Mesothelial cell of epicardium (in vitro differentiated cells): Measurements from ENCODE around the gene ERAS. TPM values are rescaled to one million over a fixed set of nuclear protein-coding genes. Genes with fewer than 3 reads are reported as not detected.
A peak's percentile ranks its signal among the peaks of the same experiment; 100 is the strongest.
"Not testable (repeated sequence)": the region's sequence is repeated elsewhere in the genome, so short reads cannot be mapped to it uniquely, and the experiment has no call there.

ENCODE experiments used
- DNase-seq, 2 experiments: peaks; one replicate each; pipeline ENCODE4 v3.0.0; 2021; ENCODE audit warnings: low spot score in 2 of 2; ENCODE audit not compliant: unreplicated experiment in 2 of 2
- H3K27ac Mint-ChIP-seq: 2 replicates; pipeline ENCODE4 v1.8.0; 2021; ENCODE audit warnings: mixed read lengths
- H3K27me3 Mint-ChIP-seq: 2 replicates; pipeline ENCODE4 v1.8.0; 2021; ENCODE audit warnings: low read depth, mixed read lengths
- H3K36me3 Mint-ChIP-seq: 2 replicates; pipeline ENCODE4 v1.8.0; 2021; ENCODE audit warnings: mixed read lengths
- H3K4me1 Mint-ChIP-seq: 2 replicates; pipeline ENCODE4 v1.8.0; 2021; ENCODE audit warnings: mixed read lengths
- H3K4me3 Mint-ChIP-seq: 2 replicates; pipeline ENCODE4 v1.8.0; 2021; ENCODE audit warnings: mild to moderate bottlenecking, moderate library complexity, mixed read lengths
- H3K9me3 Mint-ChIP-seq: 2 replicates; pipeline ENCODE4 v1.8.0; 2021; ENCODE audit warnings: mixed read lengths
- CTCF ChIP-seq: fragments of 200-600 bp; sonication (generic); IDR thresholded peaks from one replicate; pipeline ENCODE4 v1.5.0; 2021; ENCODE audit warnings: antibody characterized with exemption; ENCODE audit not compliant: unreplicated experiment
- total RNA-seq: library from RNA; stranded (reverse); gene quantifications from 3 replicates; pipeline ENCODE4 v1.2.1, GENCODE V29; 2021

ERAS gene
- total RNA-seq, 1 donor from 2014 or later, result 0.63 TPM

- Mint-ChIP-seq H3K36me3 (peaks cover 2% of the 10 kb centered on the region), H3K4me1 (peaks cover 20% of the 10 kb centered on the region), H3K27ac (no peak overlapping the region), H3K27me3 (peaks cover 56% of the 10 kb centered on the region), H3K4me3 (peak overlapping the region; percentile 73), H3K9me3 (peaks cover 8% of the 10 kb centered on the region)
- no peak for TF ChIP-seq CTCF
- DNase-seq, result no peak
These were observed 8.0 kb downstream of the ERAS start for GRCh38 chrX:48834383-48834709.

- Mint-ChIP-seq H3K4me1 (peaks cover 20% of the 10 kb centered on the region), H3K4me3 (peak within 1 kb of the TSS; percentile 73), H3K9me3 (peaks cover 10% of the 10 kb centered on the region), H3K27ac (no peak within 1 kb of the TSS), H3K36me3 (peaks cover 2% of the 10 kb centered on the region), H3K27me3 (peaks cover 46% of the 10 kb centered on the region)
- no peak for TF ChIP-seq CTCF
- DNase-seq, result no peak
These were observed 9.4 kb downstream of the ERAS start, which contains the start of gene PCSK1N for GRCh38 chrX:48835524-48836329. Gene PCSK1N, minus strand, starts transcription at chrX:48835610. Its CDS starts 78 bp downstream, at chrX:48835532.

- H3K27ac Mint-ChIP-seq, result no peak overlapping the region
- H3K27me3 Mint-ChIP-seq, result peaks cover 13% of the 10 kb centered on the region
- no peak for TF ChIP-seq CTCF
- H3K4me3 Mint-ChIP-seq, result no peak overlapping the region
- H3K36me3 Mint-ChIP-seq, result peaks cover 2% of the 10 kb centered on the region
- H3K4me1 Mint-ChIP-seq, result peaks cover 7% of the 10 kb centered on the region
- DNase-seq, result no peak
- peaks cover 20% of the 10 kb centered on the region for H3K9me3 Mint-ChIP-seq
These were observed 13.4 kb downstream of the ERAS start for GRCh38 chrX:48839686-48840085.

- Mint-ChIP-seq H3K27me3 (no peaks in the 10 kb centered on the region), H3K36me3 (peaks cover 2% of the 10 kb centered on the region), H3K27ac (no peak overlapping the region), H3K4me3 (no peak overlapping the region), H3K9me3 (peaks cover 29% of the 10 kb centered on the region), H3K4me1 (no peaks in the 10 kb centered on the region)
- DNase-seq, result no peak
- TF ChIP-seq CTCF, result no peak
These were observed 22.5 kb downstream of the ERAS start for GRCh38 chrX:48848847-48849246.

- peaks cover 5% of the 10 kb centered on the region for H3K4me1 Mint-ChIP-seq
- peaks cover 43% of the 10 kb centered on the region for H3K9me3 Mint-ChIP-seq
- H3K4me3 Mint-ChIP-seq, result no peak overlapping the region
- no peak for TF ChIP-seq CTCF
- no peaks in the 10 kb centered on the region for H3K27me3 Mint-ChIP-seq
- H3K36me3 Mint-ChIP-seq, result peaks cover 2% of the 10 kb centered on the region
- H3K27ac Mint-ChIP-seq, result no peak overlapping the region
- DNase-seq, result no peak
These were observed 26.5 kb downstream of the ERAS start for GRCh38 chrX:48852857-48853256.

- peaks cover 43% of the 10 kb centered on the region for H3K9me3 Mint-ChIP-seq
- H3K4me3 Mint-ChIP-seq, H3K36me3 Mint-ChIP-seq, H3K27ac Mint-ChIP-seq, H3K27me3 Mint-ChIP-seq, DNase-seq, H3K4me1 Mint-ChIP-seq: not testable (repeated sequence)
These were observed 27.2 kb downstream of the ERAS start for GRCh38 chrX:48853494-48853893.

GRCh38 chrX:48854121-48854804, 27.9 kb downstream of the ERAS start:
- not testable (repeated sequence) for H3K27ac Mint-ChIP-seq, H3K27me3 Mint-ChIP-seq, H3K4me3 Mint-ChIP-seq, H3K36me3 Mint-ChIP-seq, DNase-seq, H3K4me1 Mint-ChIP-seq
- peaks cover 37% of the 10 kb centered on the region for H3K9me3 Mint-ChIP-seq
